Mucosa of rectum (tissue), 2 donors: ENCODE data around the gene MADD.

Experiments
- H3K27ac ChIP-seq, 2 donors: one replicate each; pipeline ENCODE4 v1.7.0; 2013; ENCODE audit warnings: inconsistent platforms in 2 of 2, low read depth in 2 of 2, low read length in 2 of 2
- H3K27me3 ChIP-seq, 2 donors: one replicate each; pipeline ENCODE4 v1.7.0; 2013; ENCODE audit warnings: low read length in 2 of 2; ENCODE audit not compliant: control insufficient read depth in 2 of 2, insufficient read depth in 2 of 2
- H3K36me3 ChIP-seq, 2 donors: one replicate each; pipeline ENCODE4 v1.7.0; 2013; ENCODE audit warnings: low read length in 2 of 2; ENCODE audit not compliant: control insufficient read depth in 2 of 2, insufficient read depth in 2 of 2
- H3K4me1 ChIP-seq, 2 donors: one replicate each; pipeline ENCODE4 v1.7.0; 2013; ENCODE audit warnings: low read length in 2 of 2, mild to moderate bottlenecking in 1 of 2; ENCODE audit not compliant: control insufficient read depth in 2 of 2, insufficient read depth in 2 of 2
- H3K4me3 ChIP-seq, 2 donors: one replicate each; pipeline ENCODE4 v1.7.0; 2013; ENCODE audit warnings: low read length in 2 of 2
- H3K9ac ChIP-seq, 2 donors: one replicate each; pipeline ENCODE4 v1.7.0; 2013; ENCODE audit warnings: low read length in 2 of 2, low read depth in 1 of 2, mild to moderate bottlenecking in 1 of 2
- H3K9me3 ChIP-seq, 2 donors: one replicate each; pipeline ENCODE4 v1.7.0; 2013; ENCODE audit warnings: low read length in 2 of 2; ENCODE audit not compliant: control insufficient read depth in 2 of 2
- donor health status: healthy.
- donor health status: Normal muscosa, but diverticular disease.

The MADD gene

DNA sequence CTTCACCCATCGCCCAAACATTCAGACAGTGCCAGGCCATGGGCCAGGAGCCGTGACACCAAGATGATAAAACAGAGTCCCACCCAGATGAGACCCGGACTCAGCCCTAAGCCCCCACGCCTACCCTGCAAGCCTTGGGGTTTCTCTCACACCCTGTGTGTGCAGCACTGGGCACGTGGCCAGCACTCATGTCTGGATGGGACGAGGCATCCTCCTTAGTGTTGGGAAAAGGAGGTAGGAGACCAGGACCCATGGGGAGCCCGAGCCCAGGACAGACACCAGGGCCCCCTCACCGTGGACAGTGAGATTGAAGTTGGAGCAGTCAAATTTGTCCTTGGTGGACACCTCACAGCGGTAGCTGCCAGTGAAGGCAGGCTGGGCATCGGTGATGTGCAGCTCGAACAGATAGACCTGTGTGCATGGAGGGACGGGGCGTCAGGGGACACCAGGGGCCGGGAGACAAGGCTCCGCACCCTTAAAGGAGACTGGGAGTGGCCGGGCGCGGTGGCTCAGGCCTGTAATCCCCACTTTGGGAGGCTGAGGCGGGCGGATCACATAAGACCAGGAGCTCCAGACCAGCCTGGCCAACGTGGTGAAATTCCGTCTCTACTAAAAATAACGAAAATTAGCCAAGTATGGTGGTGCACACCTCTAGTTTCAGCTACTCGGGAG lies 78.3 kb downstream of the MADD start:
- no peak overlapping the region for H3K9ac ChIP-seq
- no peaks in the 10 kb centered on the region for H3K27me3 ChIP-seq
- no peak overlapping the region for H3K4me3 ChIP-seq
- H3K27ac ChIP-seq, result no peak overlapping the region
- H3K9me3 ChIP-seq, result no peaks in the 10 kb centered on the region
- H3K4me1 ChIP-seq, result no peaks in the 10 kb centered on the region
- no peaks in the 10 kb centered on the region for H3K36me3 ChIP-seq

GRCh38 chr11:47348859-47349258 lies 78.9 kb downstream of the MADD start:
- H3K4me3 ChIP-seq, result no peak overlapping the region
- H3K36me3 ChIP-seq, result no peaks in the 10 kb centered on the region
- H3K4me1 ChIP-seq, result no peaks in the 10 kb centered on the region
- H3K27me3 ChIP-seq, result no peaks in the 10 kb centered on the region
- no peaks in the 10 kb centered on the region for H3K9me3 ChIP-seq
- no peak overlapping the region for H3K9ac ChIP-seq
- H3K27ac ChIP-seq, result no peak overlapping the region

DNA sequence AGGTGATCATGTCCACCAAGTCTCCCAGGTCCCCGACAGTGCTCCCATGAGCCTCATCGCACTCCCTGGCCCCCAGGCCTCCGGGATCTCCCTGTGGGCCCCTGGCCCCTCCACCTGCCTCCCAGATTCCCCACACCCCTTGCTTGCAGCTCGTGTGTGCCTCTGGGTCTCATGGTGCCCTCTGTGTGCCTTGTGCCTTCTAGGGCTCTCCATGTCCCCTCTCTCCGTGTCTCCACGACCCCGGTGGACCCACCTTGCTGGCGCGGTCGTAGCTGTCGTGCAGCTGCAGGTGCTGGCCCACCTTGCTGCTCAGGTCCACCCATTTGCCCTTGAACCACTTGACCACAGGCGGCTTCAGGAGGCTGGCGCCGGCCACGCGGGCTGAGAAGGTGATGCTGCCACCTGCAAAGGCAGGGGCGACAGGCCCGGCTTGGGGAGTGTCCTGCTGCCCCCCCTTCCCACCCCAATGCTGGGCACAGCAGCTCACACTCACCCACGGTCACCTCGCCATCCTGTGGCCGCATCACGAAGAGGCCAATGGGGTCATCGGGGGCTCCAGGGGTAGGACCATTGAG lies 79.7 kb downstream of the MADD start:
- H3K9ac ChIP-seq, result no peak overlapping the region
- H3K4me1 ChIP-seq, result no peaks in the 10 kb centered on the region
- no peaks in the 10 kb centered on the region for H3K27me3 ChIP-seq
- no peak overlapping the region for H3K27ac ChIP-seq
- H3K36me3 ChIP-seq, result no peaks in the 10 kb centered on the region
- H3K9me3 ChIP-seq, result no peaks in the 10 kb centered on the region
- H3K4me3 ChIP-seq, result no peak overlapping the region

DNA sequence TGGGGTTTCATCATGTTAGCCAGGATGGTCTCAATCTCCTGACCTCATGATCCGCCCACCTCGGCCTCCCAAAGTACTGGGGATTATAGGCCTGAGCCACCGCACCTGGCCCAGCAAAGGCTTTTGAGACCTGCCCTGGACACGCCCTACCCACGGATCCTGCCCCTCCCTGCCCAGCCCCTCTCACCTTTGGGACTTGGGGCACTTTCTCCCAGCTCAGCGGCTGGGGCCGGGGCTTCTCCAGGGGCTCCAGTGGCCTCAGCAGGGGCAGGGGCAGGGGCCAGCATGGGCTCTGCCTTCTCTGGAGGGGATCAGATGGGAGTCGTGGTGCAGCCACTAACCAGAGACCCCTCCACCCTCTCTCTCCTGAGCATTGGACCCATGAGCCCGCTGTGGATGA lies 80.4 kb downstream of the MADD start:
- Histone ChIP-seq H3K9ac (no peak overlapping the region), H3K36me3 (no peaks in the 10 kb centered on the region), H3K27me3 (no peaks in the 10 kb centered on the region), H3K4me1 (no peaks in the 10 kb centered on the region), H3K27ac (no peak overlapping the region), H3K4me3 (no peak overlapping the region), H3K9me3 (no peaks in the 10 kb centered on the region)

GRCh38 chr11:47351156-47352126 lies 81.5 kb downstream of the MADD start:
- Histone ChIP-seq H3K4me3 (no peak overlapping the region), H3K27ac (no peak overlapping the region)

GRCh38 chr11:47352556-47352955 lies 82.6 kb downstream of the MADD start, which contains the start of gene MYBPC3:
MYBPC3 (minus strand) TSS chr11:47352702; CDS start chr11:47352647, 55 bp downstream.
- Histone ChIP-seq H3K4me3 (no peak within 1 kb of the TSS), H3K9me3 (no peaks in the 10 kb centered on the region), H3K9ac (no peak within 1 kb of the TSS), H3K27ac (no peak within 1 kb of the TSS), H3K27me3 (no peaks in the 10 kb centered on the region), H3K36me3 (peaks cover 0 to 3% of the 10 kb centered on the region in 2 donors), H3K4me1 (peaks cover 0 to 5% of the 10 kb centered on the region in 2 donors)

More at GRCh38 chr11:47351156-47352126, 81.5 kb downstream of the MADD start:
- H3K9me3 ChIP-seq, result no peaks in the 10 kb centered on the region
- no peaks in the 10 kb centered on the region for H3K27me3 ChIP-seq
- peaks cover 0 to 5% of the 10 kb centered on the region in 2 donors for H3K4me1 ChIP-seq
- no peak overlapping the region for H3K9ac ChIP-seq
- no peaks in the 10 kb centered on the region for H3K36me3 ChIP-seq

DNA sequence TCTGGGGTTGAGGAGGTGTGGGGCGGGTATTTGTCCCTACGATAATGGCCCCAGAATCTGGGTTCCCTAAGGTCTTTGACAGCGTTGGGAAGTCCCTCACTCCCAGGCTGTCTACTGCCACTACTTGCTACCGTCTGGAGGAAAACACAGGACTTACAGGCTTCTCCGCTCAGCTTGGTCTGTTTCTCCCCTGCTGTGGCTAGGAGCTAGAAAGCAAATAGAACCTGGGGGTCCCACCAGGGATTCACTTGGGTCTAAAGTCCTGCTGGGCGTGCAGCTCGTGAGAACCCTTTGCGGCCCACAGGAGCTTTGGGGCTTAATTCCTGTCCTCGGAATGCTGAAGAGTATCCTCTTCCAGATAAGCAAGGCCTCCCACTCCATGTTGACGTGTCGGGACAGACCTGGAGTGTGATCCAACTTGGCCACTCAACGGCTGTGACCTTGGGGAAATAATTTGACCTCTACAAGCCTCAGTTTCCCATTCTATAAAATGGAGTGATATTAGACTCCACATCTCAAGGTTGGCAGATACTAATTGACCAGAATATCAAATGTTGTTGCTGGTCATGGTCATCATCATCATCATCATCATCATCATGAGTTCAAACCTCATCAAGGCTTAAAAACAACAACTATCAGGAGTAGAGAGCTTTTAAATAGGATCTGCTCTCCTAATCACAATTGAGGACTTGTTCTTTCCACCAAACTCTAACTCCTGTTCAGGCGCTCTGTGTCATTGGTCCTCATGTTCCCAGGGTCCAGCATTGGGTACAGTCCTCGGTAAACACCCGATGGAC lies 84.2 kb downstream of the MADD start:
- H3K9me3 ChIP-seq, result no peaks in the 10 kb centered on the region
- H3K27ac ChIP-seq, result no peak overlapping the region
- H3K4me3 ChIP-seq, result no peak overlapping the region
- H3K27me3 ChIP-seq, result no peaks in the 10 kb centered on the region
- H3K4me1 ChIP-seq, result peaks cover 0 to 5% of the 10 kb centered on the region in 2 donors
- H3K36me3 ChIP-seq, result peaks cover 0 to 3% of the 10 kb centered on the region in 2 donors
- H3K9ac ChIP-seq, result no peak overlapping the region

GRCh38 chr11:47354913-47355282 lies 85.0 kb downstream of the MADD start:
- Histone ChIP-seq H3K4me1 (peaks cover 0 to 5% of the 10 kb centered on the region in 2 donors), H3K27me3 (no peaks in the 10 kb centered on the region), H3K27ac (no peak overlapping the region), H3K9ac (no peak overlapping the region), H3K36me3 (peaks cover 0 to 3% of the 10 kb centered on the region in 2 donors), H3K4me3 (peak overlapping the region; percentile 40 to 48), H3K9me3 (no peaks in the 10 kb centered on the region)

- peak overlapping the region; percentile 40 to 60 for H3K4me3 ChIP-seq
- H3K9ac ChIP-seq, result peak overlapping the region in 1 of 2 donors; percentile 34
- no peak overlapping the region for H3K27ac ChIP-seq
- H3K9me3 ChIP-seq, result no peaks in the 10 kb centered on the region
- H3K27me3 ChIP-seq, result no peaks in the 10 kb centered on the region
- H3K4me1 ChIP-seq, result peaks cover 0 to 5% of the 10 kb centered on the region in 2 donors
- peaks cover 0 to 3% of the 10 kb centered on the region in 2 donors for H3K36me3 ChIP-seq
Observed at GRCh38 chr11:47355283-47356128, 85.6 kb downstream of the MADD start.
